Neural cell (in vitro differentiated cells): Measurements from ENCODE around the gene CLBA1. TPM values are rescaled to one million over a fixed set of nuclear protein-coding genes. Genes with fewer than 3 reads are reported as not detected.

Source experiments
- H2AFZ ChIP-seq: fragments of 200-600, 300-800 bp; sonication (generic), shearing (Covaris generic); 2 replicates; pipeline ENCODE4 v1.6.0; 2014; ENCODE audit warnings: low read depth, mild to moderate bottlenecking, antibody characterized with exemption, low read length, moderate library complexity
- H3F3A ChIP-seq: fragments of 200-600 bp; shearing (Covaris generic); 2 replicates; pipeline ENCODE4 v1.6.1; 2016; ENCODE audit warnings: mild to moderate bottlenecking, moderate library complexity, mixed read lengths, antibody characterized with exemption, low read length; ENCODE audit not compliant: insufficient read depth, poor library complexity, severe bottlenecking
- H3K27ac ChIP-seq: fragments of 200-600, 300-800 bp; sonication (generic), shearing (Covaris generic); 2 replicates; pipeline ENCODE4 v1.5.1; 2014; ENCODE audit warnings: mild to moderate bottlenecking, low read length, moderate library complexity
- H3K27me3 ChIP-seq: fragments of 300-800, 200-600 bp; sonication (generic), shearing (Covaris generic); 2 replicates; pipeline ENCODE4 v1.6.0; 2014; ENCODE audit warnings: mild to moderate bottlenecking, low read depth, low read length, moderate library complexity; ENCODE audit not compliant: insufficient read depth
- H3K36me3 ChIP-seq: fragments of 300-800, 200-600 bp; sonication (generic), shearing (Covaris generic); 2 replicates; pipeline ENCODE4 v1.5.1; 2014; ENCODE audit warnings: mild to moderate bottlenecking, antibody characterized with exemption, low read length, moderate library complexity; ENCODE audit not compliant: insufficient read depth
- H3K4me2 ChIP-seq: fragments of 300-800, 200-600 bp; sonication (generic), shearing (Covaris generic); 2 replicates; pipeline ENCODE4 v1.6.0; 2014; ENCODE audit warnings: mild to moderate bottlenecking, low read length
- H3K4me3 ChIP-seq: fragments of 300-800, 200-600 bp; sonication (generic), shearing (Covaris generic); 2 replicates; pipeline ENCODE4 v1.5.1; 2014; ENCODE audit warnings: mild to moderate bottlenecking, low read length, moderate library complexity
- H3K79me2 ChIP-seq: fragments of 200-600 bp; shearing (Covaris generic); replicated peaks from 2 replicates; pipeline ENCODE4 v1.6.0; 2014; ENCODE audit warnings: mild to moderate bottlenecking, low read length, moderate library complexity; ENCODE audit not compliant: insufficient read depth
- H3K9ac ChIP-seq: fragments of 300-800, 200-600 bp; sonication (generic), shearing (Covaris generic); 2 replicates; pipeline ENCODE4 v1.6.1; 2016; ENCODE audit warnings: mild to moderate bottlenecking, low read length, mixed read lengths
- H3K9me2 ChIP-seq: fragments of 200-600 bp; shearing (Covaris generic); 2 replicates; pipeline ENCODE4 v1.6.1; 2016; ENCODE audit warnings: mild to moderate bottlenecking, low read length, mixed read lengths; ENCODE audit not compliant: insufficient read depth
- H3K9me3 ChIP-seq: fragments of 200-600, 300-800 bp; sonication (generic), shearing (Covaris generic); 2 replicates; pipeline ENCODE4 v1.6.1; 2016; ENCODE audit warnings: mild to moderate bottlenecking, mixed run types, low read length, moderate library complexity, mixed read lengths
- H4K20me1 ChIP-seq: fragments of 200-600 bp; shearing (Covaris generic); 2 replicates; pipeline ENCODE4 v1.6.1; 2016; ENCODE audit warnings: mild to moderate bottlenecking, mixed run types; ENCODE audit not compliant: insufficient read depth
- EP300 ChIP-seq: fragments of 450-650 bp; conservative IDR thresholded peaks from 2 replicates; pipeline ENCODE4 v1.6.1; 2014; ENCODE audit warnings: antibody characterized with exemption, mild to moderate bottlenecking, moderate library complexity; ENCODE audit not compliant: poor library complexity, severe bottlenecking
- EZH2 ChIP-seq: fragments of 200-600, 300-800 bp; shearing (Covaris generic), sonication (generic); IDR thresholded peaks from 2 replicates; pipeline ENCODE4 v1.6.1; 2014; ENCODE audit warnings: antibody characterized with exemption, low read length, borderline replicate concordance, mild to moderate bottlenecking; ENCODE audit not compliant: insufficient read depth, poor library complexity, severe bottlenecking
- MXI1 ChIP-seq: fragments of 450-650 bp; conservative IDR thresholded peaks from 2 replicates; pipeline ENCODE4 v1.6.1; 2014; ENCODE audit warnings: antibody characterized with exemption, mild to moderate bottlenecking; ENCODE audit not compliant: poor library complexity, severe bottlenecking
- POLR2AphosphoS5 ChIP-seq: IDR thresholded peaks from 2 replicates; pipeline ENCODE4 v1.6.1; 2012
- RAD21 ChIP-seq: fragments of 450-650 bp; conservative IDR thresholded peaks from 2 replicates; pipeline ENCODE4 v1.6.1; 2014; ENCODE audit warnings: antibody characterized with exemption, mild to moderate bottlenecking, moderate library complexity
- SMC3 ChIP-seq: fragments of 450-650 bp; conservative IDR thresholded peaks from 2 replicates; pipeline ENCODE4 v1.6.1; 2014; ENCODE audit warnings: antibody characterized with exemption, mild to moderate bottlenecking, moderate library complexity; ENCODE audit not compliant: poor library complexity
- TAF1 ChIP-seq: IDR thresholded peaks from 2 replicates; pipeline ENCODE4 v1.6.1; 2012; ENCODE audit warnings: low read depth
- polyA plus RNA-seq: library from polyadenylated mRNA; depleted of rRNA; stranded (reverse); fragments of >200 nt; gene quantifications from 2 replicates; pipeline ENCODE4 v1.2.3, GENCODE V29; 2014
- TF ChIP-seq, protein P1 (sequence below): IDR thresholded peaks from 2 replicates; pipeline ENCODE4 v1.6.1; 2012; ENCODE audit warnings: borderline replicate concordance
- TF ChIP-seq, protein P2 (sequence below): fragments of 450-650 bp; IDR thresholded peaks from 2 replicates; pipeline ENCODE4 v1.5.1; 2014; ENCODE audit warnings: antibody characterized with exemption, mild to moderate bottlenecking, moderate library complexity; ENCODE audit not compliant: poor library complexity, severe bottlenecking

CLBA1 gene
- polyA plus RNA-seq, 1 donor from 2014 or later: 27.8 TPM

DNA sequence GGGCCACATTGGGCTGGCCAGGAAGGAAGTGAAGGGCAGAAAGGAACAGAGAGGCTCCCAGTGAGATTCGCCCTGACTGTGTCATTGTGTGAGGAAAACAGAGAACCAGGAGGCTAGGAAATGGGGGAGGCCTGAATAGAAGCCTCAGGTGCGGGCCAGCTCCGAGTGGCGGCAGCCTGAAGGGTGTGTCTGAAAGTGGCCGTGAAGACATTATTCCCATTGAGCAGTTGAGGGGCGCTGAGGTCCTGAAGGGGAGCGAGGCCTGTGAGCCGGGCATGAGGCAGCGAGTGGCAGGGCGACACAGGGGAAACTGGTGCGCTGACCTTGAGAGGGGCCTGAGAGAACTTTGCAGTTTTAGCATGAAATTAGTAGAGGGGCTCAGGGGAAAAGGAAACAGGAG lies 6.9 kb downstream of the CLBA1 start:
- Histone ChIP-seq H3F3A (no peaks in the 10 kb centered on the region), H3K36me3 (no peaks in the 10 kb centered on the region)

DNA sequence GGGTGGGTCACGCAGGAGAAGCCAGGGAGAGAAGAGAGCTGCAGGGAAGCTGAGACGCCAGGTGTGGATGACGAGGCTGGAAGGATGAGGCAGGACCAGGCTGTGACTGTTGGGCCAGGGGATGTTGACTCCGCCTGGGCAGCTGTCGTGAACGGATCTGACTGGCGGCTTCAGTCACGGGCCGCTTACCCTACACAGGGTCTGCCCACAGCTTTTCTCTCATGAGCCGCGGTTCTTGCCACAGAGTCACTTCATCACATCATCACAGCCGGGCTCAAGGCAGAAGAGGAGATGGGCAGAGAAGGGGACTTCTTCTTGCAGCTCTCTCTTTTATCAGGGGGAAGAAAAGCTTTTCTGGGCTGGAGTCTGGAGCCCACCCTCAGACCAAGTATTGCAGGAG lies 7.7 kb downstream of the CLBA1 start:
- TF ChIP-seq, protein P1, sequence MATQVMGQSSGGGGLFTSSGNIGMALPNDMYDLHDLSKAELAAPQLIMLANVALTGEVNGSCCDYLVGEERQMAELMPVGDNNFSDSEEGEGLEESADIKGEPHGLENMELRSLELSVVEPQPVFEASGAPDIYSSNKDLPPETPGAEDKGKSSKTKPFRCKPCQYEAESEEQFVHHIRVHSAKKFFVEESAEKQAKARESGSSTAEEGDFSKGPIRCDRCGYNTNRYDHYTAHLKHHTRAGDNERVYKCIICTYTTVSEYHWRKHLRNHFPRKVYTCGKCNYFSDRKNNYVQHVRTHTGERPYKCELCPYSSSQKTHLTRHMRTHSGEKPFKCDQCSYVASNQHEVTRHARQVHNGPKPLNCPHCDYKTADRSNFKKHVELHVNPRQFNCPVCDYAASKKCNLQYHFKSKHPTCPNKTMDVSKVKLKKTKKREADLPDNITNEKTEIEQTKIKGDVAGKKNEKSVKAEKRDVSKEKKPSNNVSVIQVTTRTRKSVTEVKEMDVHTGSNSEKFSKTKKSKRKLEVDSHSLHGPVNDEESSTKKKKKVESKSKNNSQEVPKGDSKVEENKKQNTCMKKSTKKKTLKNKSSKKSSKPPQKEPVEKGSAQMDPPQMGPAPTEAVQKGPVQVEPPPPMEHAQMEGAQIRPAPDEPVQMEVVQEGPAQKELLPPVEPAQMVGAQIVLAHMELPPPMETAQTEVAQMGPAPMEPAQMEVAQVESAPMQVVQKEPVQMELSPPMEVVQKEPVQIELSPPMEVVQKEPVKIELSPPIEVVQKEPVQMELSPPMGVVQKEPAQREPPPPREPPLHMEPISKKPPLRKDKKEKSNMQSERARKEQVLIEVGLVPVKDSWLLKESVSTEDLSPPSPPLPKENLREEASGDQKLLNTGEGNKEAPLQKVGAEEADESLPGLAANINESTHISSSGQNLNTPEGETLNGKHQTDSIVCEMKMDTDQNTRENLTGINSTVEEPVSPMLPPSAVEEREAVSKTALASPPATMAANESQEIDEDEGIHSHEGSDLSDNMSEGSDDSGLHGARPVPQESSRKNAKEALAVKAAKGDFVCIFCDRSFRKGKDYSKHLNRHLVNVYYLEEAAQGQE: no peak
- no peak for TF ChIP-seq MXI1
- no peak for TF ChIP-seq POLR2AphosphoS5
- no peak for TF ChIP-seq SMC3
- no peak for TF ChIP-seq TAF1
- TF ChIP-seq, protein P2, sequence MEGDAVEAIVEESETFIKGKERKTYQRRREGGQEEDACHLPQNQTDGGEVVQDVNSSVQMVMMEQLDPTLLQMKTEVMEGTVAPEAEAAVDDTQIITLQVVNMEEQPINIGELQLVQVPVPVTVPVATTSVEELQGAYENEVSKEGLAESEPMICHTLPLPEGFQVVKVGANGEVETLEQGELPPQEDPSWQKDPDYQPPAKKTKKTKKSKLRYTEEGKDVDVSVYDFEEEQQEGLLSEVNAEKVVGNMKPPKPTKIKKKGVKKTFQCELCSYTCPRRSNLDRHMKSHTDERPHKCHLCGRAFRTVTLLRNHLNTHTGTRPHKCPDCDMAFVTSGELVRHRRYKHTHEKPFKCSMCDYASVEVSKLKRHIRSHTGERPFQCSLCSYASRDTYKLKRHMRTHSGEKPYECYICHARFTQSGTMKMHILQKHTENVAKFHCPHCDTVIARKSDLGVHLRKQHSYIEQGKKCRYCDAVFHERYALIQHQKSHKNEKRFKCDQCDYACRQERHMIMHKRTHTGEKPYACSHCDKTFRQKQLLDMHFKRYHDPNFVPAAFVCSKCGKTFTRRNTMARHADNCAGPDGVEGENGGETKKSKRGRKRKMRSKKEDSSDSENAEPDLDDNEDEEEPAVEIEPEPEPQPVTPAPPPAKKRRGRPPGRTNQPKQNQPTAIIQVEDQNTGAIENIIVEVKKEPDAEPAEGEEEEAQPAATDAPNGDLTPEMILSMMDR: no peak
- no peak for TF ChIP-seq EP300
- TF ChIP-seq RAD21: no peak
- TF ChIP-seq EZH2: no peak
- Histone ChIP-seq H3K9me3 (no peaks in the 10 kb centered on the region), H3F3A (no peaks in the 10 kb centered on the region), H3K27me3 (no peaks in the 10 kb centered on the region), H3K36me3 (no peaks in the 10 kb centered on the region), H4K20me1 (no peaks in the 10 kb centered on the region), H3K9me2 (no peaks in the 10 kb centered on the region), H3K27ac (no peak overlapping the region), H3K9ac (no peak overlapping the region), H3K4me2 (no peak overlapping the region), H3K4me3 (no peak overlapping the region), H2AFZ (no peak overlapping the region), H3K79me2 (no peaks in the 10 kb centered on the region)

More for the DNA sequence above, 6.9 kb downstream of the CLBA1 start:
- Histone ChIP-seq H3K79me2 (no peaks in the 10 kb centered on the region), H3K27me3 (no peaks in the 10 kb centered on the region), H2AFZ (no peak overlapping the region), H4K20me1 (no peaks in the 10 kb centered on the region), H3K4me3 (no peak overlapping the region), H3K27ac (no peak overlapping the region), H3K9me2 (no peaks in the 10 kb centered on the region), H3K9me3 (no peaks in the 10 kb centered on the region), H3K4me2 (no peak overlapping the region), H3K9ac (no peak overlapping the region)
- TF ChIP-seq EP300: no peak
- no peak for TF ChIP-seq MXI1
- TF ChIP-seq POLR2AphosphoS5: no peak
- TF ChIP-seq RAD21: no peak
- no peak for TF ChIP-seq SMC3
- TF ChIP-seq, protein P1: no peak
- no peak for TF ChIP-seq TAF1
